HG02885 (cell line): ENCODE measurements around the gene ZNF37A.
"Not testable (repeated sequence)": the region's sequence is repeated elsewhere in the genome, so short reads cannot be mapped to it uniquely, and the experiment has no call there.

Experiments
- ATAC-seq: cut with Tn5 transposase; IDR thresholded peaks from one replicate; pipeline ENCODE4 v1.9.1; 2021; ENCODE audit warnings: mild to moderate bottlenecking; ENCODE audit not compliant: unreplicated experiment, poor library complexity

Gene ZNF37A

DNA sequence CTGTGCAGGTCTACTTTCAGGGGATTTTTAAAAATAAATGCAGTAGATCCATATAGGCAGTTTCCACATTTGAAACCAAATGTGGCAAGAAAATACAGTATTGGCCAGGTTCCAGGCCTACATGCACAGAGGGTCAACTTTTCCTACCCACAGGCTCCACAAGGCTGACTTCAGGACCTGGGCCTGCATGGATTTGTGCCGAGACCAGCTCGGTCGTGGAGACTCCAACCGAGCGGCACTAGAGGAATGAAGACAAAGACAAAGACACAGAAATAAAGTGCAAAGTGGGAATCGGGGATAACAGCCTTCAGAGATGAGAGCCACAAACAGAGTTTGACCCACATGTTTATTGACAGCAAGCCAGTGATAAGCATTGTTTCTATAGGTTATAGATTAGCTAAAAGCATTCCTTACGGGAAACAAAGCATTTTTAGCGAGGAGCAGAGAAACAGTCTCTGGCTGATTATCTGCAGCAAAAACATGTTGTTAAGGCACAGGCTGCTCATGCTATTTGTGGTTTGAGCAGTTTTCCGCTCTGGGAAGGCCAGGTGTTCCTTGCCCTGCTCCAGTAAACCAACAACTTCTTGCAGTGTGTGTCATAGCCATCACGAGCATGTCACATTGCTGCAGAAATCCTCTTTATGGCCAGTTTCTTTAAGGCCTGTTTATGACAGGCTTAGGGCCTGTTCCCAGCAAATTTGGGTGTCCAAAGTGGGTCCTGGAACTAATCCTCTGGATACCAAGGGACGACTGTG, 52.6 kb downstream of the ZNF37A start:
- no peak for ATAC-seq

DNA sequence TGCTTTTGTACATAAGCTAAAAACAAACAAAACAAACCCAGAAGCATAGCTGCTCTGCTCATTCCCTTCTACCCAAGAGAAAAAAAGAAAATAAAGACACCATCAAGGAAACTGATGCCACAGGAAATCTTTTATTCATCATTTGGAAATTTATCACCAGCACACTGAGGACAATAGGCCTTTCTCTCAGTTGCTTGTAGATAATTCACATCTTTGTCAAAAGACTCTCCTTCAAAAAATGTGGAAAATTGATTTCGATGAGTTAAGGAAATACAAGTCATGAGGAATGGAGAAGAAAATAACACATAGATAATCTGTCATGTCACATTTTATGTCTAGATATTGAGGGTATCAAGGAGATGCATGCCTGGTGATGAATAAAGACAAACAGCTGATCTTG, 53.5 kb downstream of the ZNF37A start:
- ATAC-seq = no peak

DNA sequence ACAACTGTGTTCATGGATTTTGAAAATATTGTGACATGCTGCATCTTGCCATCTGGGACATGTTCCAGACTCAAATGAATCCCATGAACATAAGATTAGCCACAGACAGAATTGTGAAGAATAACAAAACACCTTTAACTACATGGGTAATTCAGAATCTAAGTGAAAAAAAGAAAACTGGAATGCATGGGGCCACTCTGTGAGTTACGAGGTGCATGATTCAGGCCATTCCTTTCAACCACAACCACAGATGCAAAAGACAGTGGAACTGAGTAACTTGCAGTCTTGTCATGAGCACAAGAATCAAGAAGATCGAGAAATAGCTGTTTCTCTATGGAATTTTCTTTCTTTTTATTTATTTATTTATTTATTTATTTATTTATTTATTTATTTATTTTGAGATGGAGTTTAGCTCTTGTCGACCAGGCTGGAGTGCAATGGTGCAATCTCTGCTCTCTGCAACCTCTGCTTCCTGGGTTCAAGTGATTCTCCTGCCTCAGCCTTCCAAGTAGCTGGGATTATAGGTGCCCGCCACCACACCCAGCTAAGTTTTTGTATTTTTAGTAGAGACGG, 56.8 kb downstream of the ZNF37A start:
- ATAC-seq = not testable (repeated sequence)

DNA sequence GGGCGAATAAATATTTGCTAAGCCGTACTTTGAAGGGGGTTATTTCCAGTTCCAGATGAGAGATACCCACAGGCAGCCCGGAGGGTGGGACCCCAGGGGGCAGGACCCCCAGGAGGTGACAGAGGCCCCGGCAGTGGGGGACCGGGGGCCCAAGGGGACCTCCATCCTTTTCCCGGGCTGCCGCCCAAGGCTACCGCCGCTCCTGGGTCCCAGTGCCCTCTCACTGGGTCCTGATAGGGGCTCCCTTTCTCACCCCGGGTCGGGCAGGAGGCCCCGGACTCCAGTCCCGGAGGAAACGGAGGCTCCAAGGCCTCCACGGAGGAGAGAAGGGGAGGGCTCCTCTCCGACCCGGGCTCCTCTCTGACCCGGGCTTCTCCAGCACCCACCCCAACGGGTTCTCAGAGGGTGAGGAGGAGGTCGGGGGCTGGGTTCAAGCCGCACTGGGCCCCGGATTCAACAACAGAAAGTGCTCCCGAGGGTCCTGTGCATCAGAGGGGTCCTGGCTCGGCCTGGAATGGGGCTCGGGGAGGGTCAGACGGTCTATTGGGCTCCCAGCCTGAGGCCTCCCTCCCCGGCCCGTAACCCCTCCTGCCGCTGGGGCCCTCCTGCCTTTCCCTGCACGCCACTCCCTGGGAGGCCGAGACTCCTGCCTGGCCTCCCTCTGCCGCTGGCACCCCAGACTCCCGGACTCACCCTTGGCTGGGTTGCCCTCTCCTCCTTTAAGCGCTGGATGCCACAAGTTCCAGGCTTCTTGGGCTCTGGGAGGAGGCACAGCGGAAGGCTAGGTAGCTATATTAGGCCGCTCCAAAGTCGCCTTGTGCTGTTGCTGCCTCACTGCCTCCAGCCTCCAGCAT, 62.5 kb downstream of the ZNF37A start:
- no peak for ATAC-seq

DNA sequence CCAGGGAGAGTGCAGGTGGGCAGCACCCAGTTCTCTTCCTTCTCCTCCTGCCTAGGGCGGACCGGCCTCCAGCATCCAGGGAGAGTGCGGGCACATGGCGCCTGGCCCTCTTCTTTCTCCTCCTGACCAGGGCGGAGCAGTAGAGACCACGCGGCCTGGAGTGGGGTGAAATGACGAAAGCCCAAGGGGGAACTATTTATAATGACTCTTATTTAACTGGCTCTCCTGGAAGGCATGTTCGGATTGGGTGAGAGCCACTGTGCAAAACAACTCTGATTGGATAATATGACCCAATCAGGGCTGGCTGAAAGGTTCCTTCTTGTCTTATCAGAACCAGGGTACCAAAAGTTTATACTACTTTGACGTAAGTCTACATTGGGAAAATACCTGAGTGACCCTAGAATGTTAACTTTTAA, 63.1 kb downstream of the ZNF37A start:
- no peak for ATAC-seq

DNA sequence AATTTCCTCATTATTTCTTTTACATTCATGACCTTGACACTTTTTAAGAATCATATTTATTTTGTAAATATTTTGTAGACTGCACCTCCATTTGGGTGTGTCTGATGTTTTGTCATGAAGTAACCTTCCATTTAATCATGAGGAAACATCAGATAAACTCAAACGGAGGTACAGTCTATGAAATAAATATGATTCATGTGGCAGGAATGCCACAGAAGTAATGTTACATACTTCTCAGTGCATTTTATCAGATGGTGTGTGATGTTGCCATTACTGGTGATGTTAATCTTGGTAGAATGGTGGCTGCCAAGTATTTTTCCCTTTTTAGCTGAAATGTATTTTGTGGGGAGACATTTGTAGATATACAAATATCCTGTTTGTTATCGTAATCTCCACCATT, 64.9 kb downstream of the ZNF37A start:
- ATAC-seq = no peak

DNA sequence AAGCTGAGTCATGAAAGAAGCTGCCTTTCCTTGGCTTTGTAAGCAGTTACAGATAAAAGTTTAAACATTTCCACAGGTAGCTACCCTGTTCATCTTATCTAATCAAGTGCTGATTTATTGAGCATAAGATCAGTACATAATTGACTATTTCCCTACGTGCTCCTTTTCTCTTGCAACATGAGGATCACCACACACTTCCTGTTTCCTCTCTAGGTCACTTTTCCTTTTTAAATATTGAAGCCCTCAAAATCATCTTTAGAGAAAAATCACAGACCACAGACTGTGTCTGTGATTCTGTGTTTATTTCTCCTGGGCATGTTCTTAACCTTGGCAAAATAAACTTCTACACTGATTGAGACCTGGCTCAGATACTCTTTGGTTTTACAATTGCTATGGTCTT, 69.5 kb downstream of the ZNF37A start:
- ATAC-seq = no peak

DNA sequence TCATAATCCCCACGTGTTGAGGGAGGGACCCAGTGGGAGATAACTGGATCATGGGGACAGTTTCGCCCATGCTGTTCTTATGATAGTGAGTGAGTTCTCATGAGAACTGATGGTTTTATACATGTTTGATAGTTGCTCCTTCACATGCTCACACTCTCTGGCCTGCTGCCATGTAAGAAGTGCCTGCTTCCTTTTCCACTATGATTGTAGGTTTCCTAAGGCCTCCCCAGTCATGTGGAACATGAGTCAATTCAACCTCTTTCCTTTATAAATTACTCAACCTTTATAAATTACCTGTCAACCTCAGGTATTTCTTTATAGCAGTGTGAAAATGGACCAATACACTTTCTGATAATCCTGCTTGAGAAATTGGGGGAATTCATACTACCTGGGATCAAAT, 80.2 kb downstream of the ZNF37A start:
- ATAC-seq = no peak

DNA sequence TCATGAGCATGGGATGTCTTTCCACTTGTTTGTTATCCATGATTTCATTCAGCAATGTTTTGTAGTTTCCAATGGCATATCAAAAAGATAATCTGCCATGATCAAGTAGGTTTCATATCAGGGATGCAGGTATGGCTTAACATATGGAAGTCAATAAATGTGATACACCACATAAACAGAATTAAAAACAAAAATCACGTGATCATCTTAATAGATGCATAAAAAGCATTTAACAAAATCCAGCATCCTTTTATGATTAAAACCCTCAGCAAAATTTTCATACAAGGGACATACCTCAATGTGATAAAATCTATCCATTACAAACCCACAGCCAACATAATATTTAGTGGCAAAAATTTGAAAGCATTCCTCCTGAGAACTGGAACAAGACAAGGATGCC, 90.3 kb downstream of the ZNF37A start:
- no peak for ATAC-seq
